Fibroblast of the aortic adventitia (primary cell): ENCODE measurements around the gene PCBP3. TPM values are rescaled to one million over a fixed set of nuclear protein-coding genes. Genes with fewer than 3 reads are reported as not detected.

ENCODE experiments used
- DNase-seq: peaks from one replicate; pipeline ENCODE4 v3.0.0-alpha.2; 2010; ENCODE audit warnings: low read depth
- H3K4me3 ChIP-seq: 2 replicates; pipeline ENCODE4 v1.5.1; 2011; ENCODE audit warnings: low read depth, mild to moderate bottlenecking, control low read depth, low read length, moderate library complexity
- CTCF ChIP-seq: IDR thresholded peaks from 2 replicates; pipeline ENCODE4 v1.5.1; 2011; ENCODE audit warnings: mild to moderate bottlenecking, low read length, control low read depth, inconsistent platforms; ENCODE audit not compliant: insufficient read depth
- total RNA-seq: library from RNA; depleted of rRNA; stranded (reverse); fragments of >200 nt; gene quantifications from 2 replicates; pipeline ENCODE4 v1.2.3, GENCODE V29; 2012; ENCODE audit warnings: low replicate concordance

PCBP3 gene
- total RNA-seq, 1 donor: 1.2 TPM

- TF ChIP-seq CTCF: no peak
- H3K4me3 ChIP-seq: no peak overlapping the region
- no peak for DNase-seq
These were observed 106.4 kb downstream of the PCBP3 start for GRCh38 chr21:45749974-45750373.

GRCh38 chr21:45750936-45751335, 107.4 kb downstream of the PCBP3 start:
- no peak overlapping the region for H3K4me3 ChIP-seq
- TF ChIP-seq CTCF: no peak
- no peak for DNase-seq

GRCh38 chr21:45753445-45753844, 109.9 kb downstream of the PCBP3 start:
- no peak for TF ChIP-seq CTCF
- no peak for DNase-seq
- no peak overlapping the region for H3K4me3 ChIP-seq

GRCh38 chr21:45756029-45756428, 112.5 kb downstream of the PCBP3 start:
- no peak for DNase-seq
- TF ChIP-seq CTCF: no peak
- no peak overlapping the region for H3K4me3 ChIP-seq

GRCh38 chr21:45756669-45757068, 113.1 kb downstream of the PCBP3 start:
- TF ChIP-seq CTCF: no peak
- H3K4me3 ChIP-seq: no peak overlapping the region
- DNase-seq: no peak

- no peak overlapping the region for H3K4me3 ChIP-seq
- TF ChIP-seq CTCF: no peak
- DNase-seq: no peak
These were observed 118.2 kb downstream of the PCBP3 start for GRCh38 chr21:45761704-45762103.

GRCh38 chr21:45763074-45763473, 119.5 kb downstream of the PCBP3 start:
- DNase-seq: no peak
- H3K4me3 ChIP-seq: no peak overlapping the region
- TF ChIP-seq CTCF: no peak
